ENCODE data around the gene C19orf25.
A peak's percentile ranks its signal among the peaks of the same experiment; 100 is the strongest.

C19orf25 gene

GRCh38 chr19:1475751-1476437, 3.1 kb downstream of the C19orf25 start:
- no peak for DNase-seq (ENCODE audit: low read depth)
- no peak overlapping the region for H3K4me3 ChIP-seq (ENCODE audit: control insufficient read depth, low read depth, low read length)
- TF ChIP-seq CTCF (conservative IDR thresholded peaks at IDR 0.05; ENCODE audit: control insufficient read depth, insufficient read depth, low read depth, low read length), result no peak

- H3K4me3 ChIP-seq (ENCODE audit: control insufficient read depth, low read depth, low read length), result no peak overlapping the region
- TF ChIP-seq CTCF (conservative IDR thresholded peaks at IDR 0.05; ENCODE audit: control insufficient read depth, insufficient read depth, low read depth, low read length), result no peak
- no peak for DNase-seq (ENCODE audit: low read depth)
Measured at GRCh38 chr19:1474765-1475351, 4.2 kb downstream of the C19orf25 start.

- TF ChIP-seq CTCF (conservative IDR thresholded peaks at IDR 0.05; ENCODE audit: control insufficient read depth, insufficient read depth, low read depth, low read length), result no peak
- DNase-seq (ENCODE audit: low read depth), result peak; percentile 37
- H3K4me3 ChIP-seq (ENCODE audit: control insufficient read depth, low read depth, low read length), result no peak overlapping the region
Measured at GRCh38 chr19:1474011-1474764, 4.8 kb downstream of the C19orf25 start.

- no peak overlapping the region for H3K4me3 ChIP-seq (ENCODE audit: control insufficient read depth, low read depth, low read length)
- TF ChIP-seq CTCF (conservative IDR thresholded peaks at IDR 0.05; ENCODE audit: control insufficient read depth, insufficient read depth, low read depth, low read length), result no peak
- no peak for DNase-seq (ENCODE audit: low read depth)
Measured at GRCh38 chr19:1473085-1473851, 5.7 kb downstream of the C19orf25 start.

GRCh38 chr19:1472231-1473084, 6.6 kb downstream of the C19orf25 start:
- DNase-seq (ENCODE audit: low read depth), result no peak
- TF ChIP-seq CTCF (conservative IDR thresholded peaks at IDR 0.05; ENCODE audit: control insufficient read depth, insufficient read depth, low read depth, low read length), result no peak
- no peak overlapping the region for H3K4me3 ChIP-seq (ENCODE audit: control insufficient read depth, low read depth, low read length)
